ENCODE data around the gene PAX4. TPM values are rescaled to one million over a fixed set of nuclear protein-coding genes. Genes with fewer than 3 reads are reported as not detected.

The PAX4 gene
- total RNA-seq, 4 donors from 2014 or later, result not detected

- H3K27me3 ChIP-seq, result no peaks in the 10 kb centered on the region
- no peak overlapping the region for H3K27ac ChIP-seq
- no peaks in the 10 kb centered on the region for H3K9me3 ChIP-seq
- TF ChIP-seq POLR2A (IDR thresholded peaks at IDR 0.05), result no peak
- no peak for TF ChIP-seq EP300 (IDR thresholded peaks at IDR 0.05)
- TF ChIP-seq, protein P1, sequence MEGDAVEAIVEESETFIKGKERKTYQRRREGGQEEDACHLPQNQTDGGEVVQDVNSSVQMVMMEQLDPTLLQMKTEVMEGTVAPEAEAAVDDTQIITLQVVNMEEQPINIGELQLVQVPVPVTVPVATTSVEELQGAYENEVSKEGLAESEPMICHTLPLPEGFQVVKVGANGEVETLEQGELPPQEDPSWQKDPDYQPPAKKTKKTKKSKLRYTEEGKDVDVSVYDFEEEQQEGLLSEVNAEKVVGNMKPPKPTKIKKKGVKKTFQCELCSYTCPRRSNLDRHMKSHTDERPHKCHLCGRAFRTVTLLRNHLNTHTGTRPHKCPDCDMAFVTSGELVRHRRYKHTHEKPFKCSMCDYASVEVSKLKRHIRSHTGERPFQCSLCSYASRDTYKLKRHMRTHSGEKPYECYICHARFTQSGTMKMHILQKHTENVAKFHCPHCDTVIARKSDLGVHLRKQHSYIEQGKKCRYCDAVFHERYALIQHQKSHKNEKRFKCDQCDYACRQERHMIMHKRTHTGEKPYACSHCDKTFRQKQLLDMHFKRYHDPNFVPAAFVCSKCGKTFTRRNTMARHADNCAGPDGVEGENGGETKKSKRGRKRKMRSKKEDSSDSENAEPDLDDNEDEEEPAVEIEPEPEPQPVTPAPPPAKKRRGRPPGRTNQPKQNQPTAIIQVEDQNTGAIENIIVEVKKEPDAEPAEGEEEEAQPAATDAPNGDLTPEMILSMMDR (IDR thresholded peaks at IDR 0.05), result no peak
- peaks cover 0 to 29% (median 15%) of the 10 kb centered on the region in 4 donors for H3K4me1 ChIP-seq
- no peak for DNase-seq (ENCODE audit: low spot score in 2 of 2)
- no peak overlapping the region for H3K4me3 ChIP-seq
- H3K36me3 ChIP-seq, result peaks cover 0 to 38% (median 13%) of the 10 kb centered on the region in 3 donors
- WGBS, 2 donors, result 78 to 80% methylated on average over 6 of the region's 6 CpGs
Measured at GRCh38 chr7:127591591-127591990, 26.4 kb downstream of the PAX4 start.

- no peak for DNase-seq (ENCODE audit: low spot score in 2 of 2)
- Histone ChIP-seq H3K4me3 (no peak overlapping the region), H3K4me1 (peaks cover 0 to 29% (median 15%) of the 10 kb centered on the region in 4 donors), H3K27ac (no peak overlapping the region), H3K36me3 (peaks cover 0 to 38% (median 13%) of the 10 kb centered on the region in 3 donors), H3K9me3 (no peaks in the 10 kb centered on the region), H3K27me3 (no peaks in the 10 kb centered on the region)
- 95 to 96% methylated on average over 7 of the region's 7 CpGs for WGBS, 2 donors
- TF ChIP-seq, protein P1 (IDR thresholded peaks at IDR 0.05), result no peak
- TF ChIP-seq POLR2A (IDR thresholded peaks at IDR 0.05) (no peak), EP300 (IDR thresholded peaks at IDR 0.05) (no peak)
Measured at GRCh38 chr7:127591189-127591588, 26.8 kb downstream of the PAX4 start.

GRCh38 chr7:127589896-127590295 is 28.0 kb downstream of the PAX4 start:
- no peak for DNase-seq (ENCODE audit: low spot score in 2 of 2)
- 82 to 88% methylated on average over 3 of the region's 3 CpGs for WGBS, 2 donors
- H3K27me3 ChIP-seq, result no peaks in the 10 kb centered on the region
- H3K9me3 ChIP-seq, result no peaks in the 10 kb centered on the region
- peaks cover 0 to 38% (median 13%) of the 10 kb centered on the region in 3 donors for H3K36me3 ChIP-seq
- TF ChIP-seq, protein P1 (IDR thresholded peaks at IDR 0.05), result no peak
- no peak for TF ChIP-seq POLR2A (IDR thresholded peaks at IDR 0.05)
- TF ChIP-seq EP300 (IDR thresholded peaks at IDR 0.05), result no peak
- H3K4me3 ChIP-seq, result no peak overlapping the region
- peaks cover 0 to 35% (median 18%) of the 10 kb centered on the region in 4 donors for H3K4me1 ChIP-seq
- H3K27ac ChIP-seq, result peak overlapping the region in 1 of 4 donors; percentile 98

GRCh38 chr7:127588697-127589482 is 29.1 kb downstream of the PAX4 start:
- WGBS, 2 donors, result 3 to 7% methylated on average over 16 to 40 of the region's 43 CpGs
- H3K36me3 ChIP-seq, result peaks cover 0 to 38% (median 13%) of the 10 kb centered on the region in 3 donors
- H3K4me3 ChIP-seq, result peak overlapping the region; percentile 90 to 99 (median 94)
- peaks cover 0 to 45% (median 28%) of the 10 kb centered on the region in 4 donors for H3K4me1 ChIP-seq
- TF ChIP-seq, protein P1 (IDR thresholded peaks at IDR 0.05), result peak in 3 of 5 experiments; percentile 6 to 43 (median 30)
- no peak for TF ChIP-seq EP300 (IDR thresholded peaks at IDR 0.05)
- no peaks in the 10 kb centered on the region for H3K9me3 ChIP-seq
- peak overlapping the region; percentile 89 to 98 (median 96) for H3K27ac ChIP-seq
- no peaks in the 10 kb centered on the region for H3K27me3 ChIP-seq
- peak in 1 of 2 donors; percentile 26 for DNase-seq (ENCODE audit: low spot score in 2 of 2)

DNA sequence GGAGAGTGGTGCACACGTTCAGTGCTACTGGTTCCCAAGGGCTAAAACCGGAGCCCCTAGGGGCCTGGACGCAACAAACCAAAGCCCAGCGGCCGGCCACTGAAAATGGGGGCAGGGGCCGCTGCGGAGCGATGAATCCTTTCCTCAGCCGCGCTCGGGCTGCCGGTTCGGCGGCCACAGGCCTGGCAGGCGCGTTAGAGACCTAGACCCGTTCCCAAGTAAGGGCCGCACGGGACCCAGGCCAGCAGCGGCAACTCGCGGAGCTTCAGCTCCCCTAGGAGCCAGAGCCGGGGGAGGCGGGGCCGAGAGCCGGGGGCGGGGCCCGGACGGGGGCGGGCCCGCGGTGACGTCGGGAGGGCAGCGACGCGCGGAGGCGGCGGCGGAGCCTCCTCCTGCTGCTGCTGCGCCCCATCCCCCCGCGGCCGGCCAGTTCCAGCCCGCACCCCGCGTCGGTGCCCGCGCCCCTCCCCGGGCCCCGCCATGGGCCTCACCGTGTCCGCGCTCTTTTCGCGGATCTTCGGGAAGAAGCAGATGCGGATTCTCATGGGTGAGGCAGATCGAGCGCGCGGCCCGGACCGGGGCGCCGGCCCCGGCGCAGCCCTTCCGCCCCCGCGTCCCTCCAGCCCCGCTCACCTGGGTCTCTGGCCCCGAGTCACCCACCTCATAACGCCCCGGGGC is 29.8 kb downstream of the PAX4 start, which contains the start of gene ARF5:
TSS of gene ARF5 (plus strand) at position 393 of the 678 bp plus-strand sequence. CDS start at position 481, 88 bp downstream.
- Histone ChIP-seq H3K27me3 (no peaks in the 10 kb centered on the region), H3K4me1 (peaks cover 0 to 52% (median 34%) of the 10 kb centered on the region in 4 donors), H3K9me3 (no peaks in the 10 kb centered on the region), H3K36me3 (peaks cover 0 to 38% (median 13%) of the 10 kb centered on the region in 3 donors), H3K4me3 (peak within 1 kb of the TSS; percentile 90 to 99 (median 94)), H3K27ac (peak within 1 kb of the TSS; percentile 89 to 98 (median 96))
- TF ChIP-seq EP300 (IDR thresholded peaks at IDR 0.05) (peak in 1 of 2 donors; percentile 87), POLR2A (IDR thresholded peaks at IDR 0.05) (peak; percentile 28 to 77)
- TF ChIP-seq, protein P1 (IDR thresholded peaks at IDR 0.05), result peak in 1 of 5 experiments; percentile 19
- DNase-seq (ENCODE audit: low spot score in 2 of 2), result peak; percentile 78 to 83
- WGBS, 2 donors, result 0 to 2% methylated on average over 8 to 37 of the region's 77 CpGs

All from tibial nerve (tissue), 4 donors.